ENCODE results near the gene CCDC90B. TPM values are rescaled to one million over a fixed set of nuclear protein-coding genes. Genes with fewer than 3 reads are reported as not detected.

CCDC90B gene
- total and polyA plus RNA-seq, 11 donors, result 17.9 to 31.7 (median 26.7) TPM

GRCh38 chr11:83249445-83249844, 36.7 kb downstream of the CCDC90B start:
- H3K36me3 ChIP-seq, result peaks cover 0 to 10% (median 0%) of the 10 kb centered on the region in 9 donors
- no peak overlapping the region for H3K27ac ChIP-seq
- WGBS, 4 donors, result 91 to 100% (median 98%) methylated on average over 1 of the region's 1 CpG
- intact Hi-C loops (cut with DNase I), result loop anchor here in 6 of 10 donors (2.0 to 10.0 kb wide), 6 partner anchors 341 to 565 kb away; no protein-coding TSS in a partner anchor
- H3K9me3 ChIP-seq, result no peaks in the 10 kb centered on the region
- DNase-seq, result no peak
- no peaks in the 10 kb centered on the region for H3K27me3 ChIP-seq
- no peak for ATAC-seq
- TF ChIP-seq POLR2A (IDR thresholded peaks at IDR 0.05) (no peak), CTCF (IDR thresholded peaks at IDR 0.05) (no peak)
- H3K4me3 ChIP-seq, result no peak overlapping the region
- no peaks in the 10 kb centered on the region for H3K4me1 ChIP-seq

- no peak overlapping the region for H3K27ac ChIP-seq
- no peaks in the 10 kb centered on the region for H3K9me3 ChIP-seq
- 14 to 17% (median 16%) methylated on average over 5 of the region's 5 CpGs for WGBS, 4 donors
- DNase-seq, result peak in 2 of 5 donors; percentile 41 to 52
- no peaks in the 10 kb centered on the region for H3K27me3 ChIP-seq
- H3K4me1 ChIP-seq, result no peaks in the 10 kb centered on the region
- H3K36me3 ChIP-seq, result peaks cover 0 to 6% (median 0%) of the 10 kb centered on the region in 9 donors
- H3K4me3 ChIP-seq, result no peak overlapping the region
- ATAC-seq, result peak in 3 of 4 donors; percentile 62 to 88 (median 79)
- TF ChIP-seq CTCF (IDR thresholded peaks at IDR 0.05) (peak; percentile 31 to 69 (median 49)), POLR2A (IDR thresholded peaks at IDR 0.05) (no peak)
- intact Hi-C loops (cut with DNase I), result loop anchor here in 6 of 10 donors (5.0 to 10.0 kb wide), 5 partner anchors 517 to 576 kb away; no protein-coding TSS in a partner anchor
Observed at GRCh38 chr11:83241291-83241946, 44.7 kb downstream of the CCDC90B start.

- no peaks in the 10 kb centered on the region for H3K36me3 ChIP-seq
- no peak overlapping the region for H3K27ac ChIP-seq
- no peaks in the 10 kb centered on the region for H3K9me3 ChIP-seq
- WGBS, 4 donors, result 73 to 91% (median 81%) methylated on average over 3 of the region's 3 CpGs
- no peaks in the 10 kb centered on the region for H3K27me3 ChIP-seq
- no peak for TF ChIP-seq CTCF (IDR thresholded peaks at IDR 0.05)
- no peak overlapping the region for H3K4me3 ChIP-seq
- DNase-seq, result no peak
- peaks cover 0 to 4% (median 0%) of the 10 kb centered on the region in 12 donors for H3K4me1 ChIP-seq
- intact Hi-C loops (cut with DNase I), result loop anchor here in 2 of 10 donors (5.0 to 10.0 kb wide), 2 partner anchors 577 to 579 kb away; no protein-coding TSS in a partner anchor
- no peak for ATAC-seq
Observed at GRCh38 chr11:83238111-83238510, 48.1 kb downstream of the CCDC90B start.

GRCh38 chr11:83235825-83236224, 50.3 kb downstream of the CCDC90B start:
- TF ChIP-seq CTCF (IDR thresholded peaks at IDR 0.05), result no peak
- TF ChIP-seq POLR2A (IDR thresholded peaks at IDR 0.05), result no peak

More at GRCh38 chr11:83235825-83236224, 50.3 kb downstream of the CCDC90B start:
- H3K27ac ChIP-seq, result no peak overlapping the region
- no peaks in the 10 kb centered on the region for H3K27me3 ChIP-seq
- DNase-seq (no peak), ATAC-seq (no peak)
- H3K4me1 ChIP-seq, result peaks cover 0 to 4% (median 0%) of the 10 kb centered on the region in 12 donors
- H3K9me3 ChIP-seq, result no peaks in the 10 kb centered on the region
- H3K36me3 ChIP-seq, result no peaks in the 10 kb centered on the region
- intact Hi-C loops (cut with DNase I), result loop anchor here in 2 of 10 donors (5.0 to 10.0 kb wide), 2 partner anchors 579 to 581 kb away; no protein-coding TSS in a partner anchor
- no peak overlapping the region for H3K4me3 ChIP-seq
- WGBS, 4 donors, result 21 to 34% (median 25%) methylated on average over 1 of the region's 1 CpG
